ENCODE measurements around the gene RAB40AL. TPM values are rescaled to one million over a fixed set of nuclear protein-coding genes. Genes with fewer than 3 reads are reported as not detected.
"Not testable (repeated sequence)": the region's sequence is repeated elsewhere in the genome, so short reads cannot be mapped to it uniquely, and the experiment has no call there.

RAB40AL gene
- total RNA-seq: 1 to 10 TPM; 1.0 to 1.5 TPM
- long read RNA-seq: 0 reads

GRCh38 chrX:102936972-102937371, at the start of gene RAB40AL:
Gene RAB40AL (plus strand): TSS chrX:102937272. CDS start chrX:102937319, 47 bp downstream.
- ATAC-seq; intact Hi-C loops (cut with DNase I, micrococcal nuclease); DNase-seq: not testable (repeated sequence)

- ATAC-seq (no peak), DNase-seq (no peak)
- intact Hi-C loops (cut with DNase I, micrococcal nuclease): no loop called here
Observed at GRCh38 chrX:102887687-102888086, 49.4 kb upstream of the RAB40AL start.

GRCh38 chrX:102892103-102892502, 45.0 kb upstream of the RAB40AL start:
- intact Hi-C loops (cut with DNase I, micrococcal nuclease): no loop called here
- no peak for ATAC-seq
- no peak for DNase-seq

GRCh38 chrX:102899940-102900916, 36.8 kb upstream of the RAB40AL start:
- ATAC-seq (peak; percentile 65), DNase-seq (peak in 1 of 2 donors; percentile 75)
- intact Hi-C loops (cut with DNase I, micrococcal nuclease): no loop called here

GRCh38 chrX:102902355-102902754, 34.7 kb upstream of the RAB40AL start:
- no peak for DNase-seq
- intact Hi-C loops (cut with DNase I, micrococcal nuclease): no loop called here
- no peak for ATAC-seq

- no peak for ATAC-seq
- DNase-seq: no peak
Observed at GRCh38 chrX:102930990-102931756, 5.9 kb upstream of the RAB40AL start.

GRCh38 chrX:102934624-102935023, 2.4 kb upstream of the RAB40AL start:
- no peak for ATAC-seq
- intact Hi-C loops (cut with DNase I, micrococcal nuclease): no loop called here
- DNase-seq: peak in 1 of 2 donors; percentile 35

More at GRCh38 chrX:102930990-102931756, 5.9 kb upstream of the RAB40AL start:
- intact Hi-C loops (cut with DNase I, micrococcal nuclease): no loop called here

GRCh38 chrX:102950908-102951866, 14.1 kb downstream of the RAB40AL start:
- intact Hi-C loops (cut with DNase I, micrococcal nuclease): loop anchor here in 1 of 2 donors (5.0 to 10.0 kb wide), 2 partner anchors 204 to 226 kb away; no protein-coding TSS in a partner anchor
- ATAC-seq: peak; percentile 50
- peak in 1 of 2 donors; percentile 59 for DNase-seq

- intact Hi-C loops (cut with DNase I, micrococcal nuclease): loop anchor here in 1 of 2 donors (10.0 kb wide), 1 partner anchor 197 kb away; no protein-coding TSS in a partner anchor
Observed at GRCh38 chrX:102957751-102958150, 20.7 kb downstream of the RAB40AL start.

GRCh38 chrX:102958794-102959193, 21.7 kb downstream of the RAB40AL start:
- intact Hi-C loops (cut with DNase I, micrococcal nuclease): loop anchor here in 1 of 2 donors (10.0 kb wide), 1 partner anchor 196 kb away; no protein-coding TSS in a partner anchor
- DNase-seq: no peak
- no peak for ATAC-seq

More at GRCh38 chrX:102957751-102958150, 20.7 kb downstream of the RAB40AL start:
- ATAC-seq (no peak), DNase-seq (no peak)

GRCh38 chrX:102959471-102959870, 22.4 kb downstream of the RAB40AL start:
- intact Hi-C loops (cut with DNase I, micrococcal nuclease): loop anchor here in 1 of 2 donors (10.0 kb wide), 1 partner anchor 195 kb away; no protein-coding TSS in a partner anchor
- ATAC-seq: no peak

GRCh38 chrX:102963955-102964354, 26.9 kb downstream of the RAB40AL start:
- intact Hi-C loops (cut with DNase I, micrococcal nuclease): no loop called here
- ATAC-seq (no peak), DNase-seq (no peak)

More at GRCh38 chrX:102959471-102959870, 22.4 kb downstream of the RAB40AL start:
- DNase-seq: no peak

GRCh38 chrX:102964940-102965339, 27.9 kb downstream of the RAB40AL start:
- ATAC-seq: no peak
- intact Hi-C loops (cut with DNase I, micrococcal nuclease): no loop called here
- no peak for DNase-seq

- ATAC-seq: no peak
- intact Hi-C loops (cut with DNase I, micrococcal nuclease): no loop called here
- DNase-seq: no peak
Observed at GRCh38 chrX:102966701-102967100, 29.6 kb downstream of the RAB40AL start.

- ATAC-seq (no peak), DNase-seq (no peak)
- intact Hi-C loops (cut with DNase I, micrococcal nuclease): no loop called here
Observed at GRCh38 chrX:102968216-102968615, 31.1 kb downstream of the RAB40AL start.

GRCh38 chrX:102971536-102971935, 34.5 kb downstream of the RAB40AL start:
- DNase-seq; intact Hi-C loops (cut with DNase I, micrococcal nuclease); ATAC-seq: not testable (repeated sequence)

- intact Hi-C loops (cut with DNase I, micrococcal nuclease): no loop called here
- no peak for ATAC-seq
Observed at GRCh38 chrX:102975016-102975415, 37.9 kb downstream of the RAB40AL start.

GRCh38 chrX:102976286-102976685, 39.2 kb downstream of the RAB40AL start:
- no peak for ATAC-seq
- no peak for DNase-seq
- intact Hi-C loops (cut with DNase I, micrococcal nuclease): no loop called here

More at GRCh38 chrX:102975016-102975415, 37.9 kb downstream of the RAB40AL start:
- no peak for DNase-seq
